GM19023 (cell line): ENCODE measurements around the gene IMPACT.

Source experiments
- ATAC-seq: cut with Tn5 transposase; IDR thresholded peaks from one replicate; pipeline ENCODE4 v1.9.1; 2021; ENCODE audit warnings: mild to moderate bottlenecking, moderate library complexity; ENCODE audit not compliant: unreplicated experiment

IMPACT gene

GRCh38 chr18:24426398-24427294, at the start of gene IMPACT:
IMPACT (plus strand) TSS chr18:24426670; CDS start chr18:24426757, 87 bp downstream.
- peak; percentile 95 for ATAC-seq

- no peak for ATAC-seq
Observed at GRCh38 chr18:24378598-24378997, 47.9 kb upstream of the IMPACT start.

GRCh38 chr18:24380163-24380747, 46.2 kb upstream of the IMPACT start:
- ATAC-seq: no peak

- ATAC-seq: no peak
Observed at GRCh38 chr18:24381126-24381525, 45.3 kb upstream of the IMPACT start.

GRCh38 chr18:24386681-24387080, 39.8 kb upstream of the IMPACT start:
- no peak for ATAC-seq

- ATAC-seq: no peak
Observed at GRCh38 chr18:24388957-24389356, 37.5 kb upstream of the IMPACT start.

GRCh38 chr18:24395049-24395795, 31.2 kb upstream of the IMPACT start:
- no peak for ATAC-seq

- no peak for ATAC-seq
Observed at GRCh38 chr18:24396082-24396633, 30.3 kb upstream of the IMPACT start.

- ATAC-seq: no peak
Observed at GRCh38 chr18:24397131-24397693, 29.3 kb upstream of the IMPACT start.

GRCh38 chr18:24397694-24398368, 28.6 kb upstream of the IMPACT start, which contains the start of gene OSBPL1A:
OSBPL1A (minus strand) TSS chr18:24397824; CDS start chr18:24377533, 20,291 bp downstream.
- ATAC-seq: no peak

GRCh38 chr18:24398540-24398939, 27.9 kb upstream of the IMPACT start:
- no peak for ATAC-seq

- no peak for ATAC-seq
Observed at GRCh38 chr18:24400587-24400986, 25.9 kb upstream of the IMPACT start.

GRCh38 chr18:24402209-24402785, 24.2 kb upstream of the IMPACT start:
- ATAC-seq: no peak

GRCh38 chr18:24403076-24403475, 23.4 kb upstream of the IMPACT start:
- no peak for ATAC-seq

- ATAC-seq: no peak
Observed at GRCh38 chr18:24404591-24404990, 21.9 kb upstream of the IMPACT start.

GRCh38 chr18:24408496-24408895, 18.0 kb upstream of the IMPACT start:
- no peak for ATAC-seq

GRCh38 chr18:24413148-24413547, 13.3 kb upstream of the IMPACT start:
- ATAC-seq: no peak

GRCh38 chr18:24414349-24415003, 12.0 kb upstream of the IMPACT start:
- no peak for ATAC-seq

- ATAC-seq: no peak
Observed at GRCh38 chr18:24417480-24417879, 9.0 kb upstream of the IMPACT start.
